ENCODE measurements around the gene PCF11. TPM values are rescaled to one million over a fixed set of nuclear protein-coding genes. Genes with fewer than 3 reads are reported as not detected.
A peak's percentile ranks its signal among the peaks of the same experiment; 100 is the strongest.

Gene PCF11
- total RNA-seq, 1 donor from 2014 or later = 65.1 TPM

DNA sequence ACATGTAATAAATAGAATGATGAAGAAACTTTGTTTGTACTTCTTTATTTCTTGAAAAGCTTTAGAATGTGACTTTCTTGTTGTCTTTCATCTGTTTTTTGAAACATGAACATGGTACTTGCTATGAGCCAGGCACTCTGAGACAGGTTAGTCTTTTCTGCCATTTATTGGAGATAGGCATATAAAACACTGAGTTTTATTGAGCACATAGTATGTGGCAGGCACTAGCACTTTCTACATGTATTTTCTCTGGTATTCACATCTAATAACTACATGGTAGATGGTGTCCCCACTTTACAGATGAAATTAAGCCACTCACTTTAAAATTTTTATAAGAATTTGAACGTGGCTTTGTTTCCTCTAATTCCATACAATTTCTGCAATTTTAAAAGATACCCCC is 28.8 kb downstream of the PCF11 start:
- no peaks in the 10 kb centered on the region for H3K4me1 Mint-ChIP-seq (ENCODE audit: unreplicated experiment)
- TF ChIP-seq CTCF (conservative IDR thresholded peaks at IDR 0.05) = no peak
- no peaks in the 10 kb centered on the region for H3K27me3 Mint-ChIP-seq
- DNase-seq (ENCODE audit: extremely low spot score, unreplicated experiment) = no peak
- peaks cover 24% of the 10 kb centered on the region for H3K36me3 Mint-ChIP-seq
- H3K9me3 Mint-ChIP-seq = no peaks in the 10 kb centered on the region
- no peak overlapping the region for H3K4me3 Mint-ChIP-seq
- H3K27ac Mint-ChIP-seq = no peak overlapping the region

GRCh38 chr11:83187465-83187864 is 30.5 kb downstream of the PCF11 start:
- Mint-ChIP-seq H3K4me1 (ENCODE audit: unreplicated experiment) (no peaks in the 10 kb centered on the region), H3K27ac (peak overlapping the region; percentile 42), H3K27me3 (no peaks in the 10 kb centered on the region), H3K36me3 (peaks cover 19% of the 10 kb centered on the region), H3K4me3 (no peak overlapping the region), H3K9me3 (no peaks in the 10 kb centered on the region)
- no peak for DNase-seq (ENCODE audit: extremely low spot score, unreplicated experiment)
- no peak for TF ChIP-seq CTCF (conservative IDR thresholded peaks at IDR 0.05)

DNA sequence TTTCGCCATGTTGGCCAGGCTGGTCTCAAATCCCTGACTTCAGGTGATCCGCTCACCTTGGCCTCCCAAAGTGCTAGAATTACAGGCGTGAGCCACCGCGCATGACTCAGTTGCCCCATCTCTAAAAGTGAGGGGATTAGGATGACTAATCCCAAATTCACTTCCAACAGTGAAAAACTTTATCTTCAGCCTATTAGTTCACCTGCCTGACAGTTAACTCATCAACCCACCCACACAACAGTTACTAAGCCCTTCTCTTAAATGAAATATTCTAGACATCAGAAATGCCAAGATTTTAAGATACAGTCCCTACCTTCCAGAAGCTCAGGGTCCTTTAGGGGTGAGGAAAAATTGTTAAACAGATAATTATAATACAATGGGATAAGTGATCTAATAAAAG is 34.6 kb downstream of the PCF11 start:
- Mint-ChIP-seq H3K9me3 (no peaks in the 10 kb centered on the region), H3K4me1 (ENCODE audit: unreplicated experiment) (peaks cover 13% of the 10 kb centered on the region), H3K36me3 (peaks cover 13% of the 10 kb centered on the region), H3K27me3 (no peaks in the 10 kb centered on the region), H3K4me3 (peak overlapping the region; percentile 44), H3K27ac (no peak overlapping the region)
- DNase-seq (ENCODE audit: extremely low spot score, unreplicated experiment) = no peak
- no peak for TF ChIP-seq CTCF (conservative IDR thresholded peaks at IDR 0.05)

DNA sequence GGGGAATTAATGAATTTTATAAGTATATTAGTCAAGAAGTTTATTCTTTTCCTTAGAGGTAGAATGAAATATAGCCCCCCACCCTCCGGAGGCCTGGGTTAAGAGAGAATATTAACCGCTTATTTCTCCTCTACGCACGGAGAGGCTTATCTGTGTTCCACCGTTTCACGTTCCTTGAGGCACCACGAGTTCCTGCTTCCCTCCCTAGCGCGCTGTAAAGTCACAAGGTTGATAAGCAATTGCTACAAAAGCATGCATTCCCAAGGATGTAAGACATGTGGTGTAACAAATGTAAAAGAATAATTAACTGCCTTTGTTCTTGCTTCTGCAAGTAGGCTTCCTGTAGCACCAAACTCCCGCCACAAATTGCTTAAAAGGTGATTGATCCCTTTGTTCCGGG is 35.1 kb downstream of the PCF11 start:
- H3K4me3 Mint-ChIP-seq = peak overlapping the region; percentile 99
- DNase-seq (ENCODE audit: extremely low spot score, unreplicated experiment) = no peak
- H3K27me3 Mint-ChIP-seq = no peaks in the 10 kb centered on the region
- H3K27ac Mint-ChIP-seq = peak overlapping the region; percentile 95
- H3K4me1 Mint-ChIP-seq (ENCODE audit: unreplicated experiment) = peaks cover 18% of the 10 kb centered on the region
- no peaks in the 10 kb centered on the region for H3K9me3 Mint-ChIP-seq
- TF ChIP-seq CTCF (conservative IDR thresholded peaks at IDR 0.05) = no peak
- H3K36me3 Mint-ChIP-seq = peaks cover 10% of the 10 kb centered on the region

DNA sequence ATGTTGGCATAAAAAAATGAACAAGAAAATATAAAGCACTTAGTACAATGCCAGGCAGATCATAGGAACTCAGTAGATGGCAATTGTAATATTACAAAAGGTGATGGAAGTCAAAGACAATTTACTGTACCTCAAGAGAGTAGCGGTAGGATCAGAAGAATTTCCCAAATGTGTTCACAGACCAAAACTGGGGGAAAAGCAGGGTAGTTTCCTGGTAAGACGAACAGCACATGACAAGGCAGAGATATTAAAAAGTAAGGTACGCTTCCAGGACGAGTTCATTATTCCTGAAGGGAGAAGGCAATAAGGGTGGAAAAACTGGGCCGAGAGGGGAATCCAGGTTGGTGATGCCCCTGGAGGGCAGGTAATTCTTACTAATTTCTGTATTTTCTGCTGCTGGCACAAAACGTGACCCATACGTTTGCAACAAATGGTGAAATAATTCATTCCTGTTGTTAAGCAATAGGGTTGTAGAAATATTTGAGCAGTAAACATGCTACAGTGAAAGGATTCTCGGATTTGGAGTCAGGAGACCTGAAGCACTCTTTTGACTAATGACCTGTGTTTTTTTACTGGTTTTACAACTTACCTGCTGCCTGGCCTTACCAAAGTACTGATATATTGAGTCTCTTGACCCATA is 35.8 kb downstream of the PCF11 start:
- H3K4me3 Mint-ChIP-seq = peak overlapping the region; percentile 99
- peaks cover 18% of the 10 kb centered on the region for H3K4me1 Mint-ChIP-seq (ENCODE audit: unreplicated experiment)
- H3K27me3 Mint-ChIP-seq = no peaks in the 10 kb centered on the region
- no peak for DNase-seq (ENCODE audit: extremely low spot score, unreplicated experiment)
- H3K36me3 Mint-ChIP-seq = peaks cover 4% of the 10 kb centered on the region
- no peaks in the 10 kb centered on the region for H3K9me3 Mint-ChIP-seq
- peak overlapping the region; percentile 95 for H3K27ac Mint-ChIP-seq
- TF ChIP-seq CTCF (conservative IDR thresholded peaks at IDR 0.05) = no peak
